Measurements from ENCODE around the gene ITPK1. TPM values are rescaled to one million over a fixed set of nuclear protein-coding genes. Genes with fewer than 3 reads are reported as not detected.

The ITPK1 gene
- total RNA-seq, 1 experiment from 2014 or later: 75.1 TPM

- Histone ChIP-seq H3K27me3 (ENCODE audit: control insufficient read depth, insufficient read depth, low read length) (no peaks in the 10 kb centered on the region), H3K36me3 (replicated peaks; ENCODE audit: control insufficient read depth, insufficient read depth, low read length) (no peaks in the 10 kb centered on the region; the same call in 1 of the 2 replicates), H3K4me3 (ENCODE audit: insufficient read depth, low read depth, low read length) (no peak overlapping the region)
- DNase-seq: no peak
Measured at GRCh38 chr14:92934196-92935085, 181.3 kb downstream of the ITPK1 start.

- DNase-seq: no peak
- no peak overlapping the region for H3K4me3 ChIP-seq (ENCODE audit: insufficient read depth, low read depth, low read length)
- no peaks in the 10 kb centered on the region for H3K27me3 ChIP-seq (ENCODE audit: control insufficient read depth, insufficient read depth, low read length)
- no peaks in the 10 kb centered on the region; the same call in 1 of the 2 replicates for H3K36me3 ChIP-seq (replicated peaks; ENCODE audit: control insufficient read depth, insufficient read depth, low read length)
Measured at GRCh38 chr14:92933481-92933880, 182.2 kb downstream of the ITPK1 start.

- no peak overlapping the region for H3K4me3 ChIP-seq (ENCODE audit: insufficient read depth, low read depth, low read length)
- no peaks in the 10 kb centered on the region for H3K27me3 ChIP-seq (ENCODE audit: control insufficient read depth, insufficient read depth, low read length)
- H3K36me3 ChIP-seq (replicated peaks; ENCODE audit: control insufficient read depth, insufficient read depth, low read length): no peaks in the 10 kb centered on the region
- DNase-seq: no peak
Measured at GRCh38 chr14:92932448-92933395, 183.0 kb downstream of the ITPK1 start.

GRCh38 chr14:92931681-92932447 is 183.9 kb downstream of the ITPK1 start:
- Histone ChIP-seq H3K4me3 (ENCODE audit: insufficient read depth, low read depth, low read length) (no peak overlapping the region), H3K36me3 (replicated peaks; ENCODE audit: control insufficient read depth, insufficient read depth, low read length) (no peaks in the 10 kb centered on the region), H3K27me3 (ENCODE audit: control insufficient read depth, insufficient read depth, low read length) (no peaks in the 10 kb centered on the region)
- no peak for DNase-seq

GRCh38 chr14:92930737-92931602 is 184.8 kb downstream of the ITPK1 start:
- DNase-seq: no peak
- Histone ChIP-seq H3K36me3 (replicated peaks; ENCODE audit: control insufficient read depth, insufficient read depth, low read length) (no peaks in the 10 kb centered on the region), H3K27me3 (ENCODE audit: control insufficient read depth, insufficient read depth, low read length) (no peaks in the 10 kb centered on the region), H3K4me3 (ENCODE audit: insufficient read depth, low read depth, low read length) (no peak overlapping the region)

GRCh38 chr14:92929689-92930608 is 185.8 kb downstream of the ITPK1 start:
- Histone ChIP-seq H3K36me3 (replicated peaks; ENCODE audit: control insufficient read depth, insufficient read depth, low read length) (no peaks in the 10 kb centered on the region), H3K27me3 (ENCODE audit: control insufficient read depth, insufficient read depth, low read length) (no peaks in the 10 kb centered on the region), H3K4me3 (ENCODE audit: insufficient read depth, low read depth, low read length) (no peak overlapping the region)
- no peak for DNase-seq

GRCh38 chr14:92928961-92929688 is 186.6 kb downstream of the ITPK1 start:
- Histone ChIP-seq H3K36me3 (replicated peaks; ENCODE audit: control insufficient read depth, insufficient read depth, low read length) (no peaks in the 10 kb centered on the region), H3K4me3 (ENCODE audit: insufficient read depth, low read depth, low read length) (no peak overlapping the region)

GRCh38 chr14:92928258-92928629 is 187.5 kb downstream of the ITPK1 start:
- Histone ChIP-seq H3K4me3 (ENCODE audit: insufficient read depth, low read depth, low read length) (no peak overlapping the region), H3K36me3 (replicated peaks; ENCODE audit: control insufficient read depth, insufficient read depth, low read length) (no peaks in the 10 kb centered on the region), H3K27me3 (ENCODE audit: control insufficient read depth, insufficient read depth, low read length) (no peaks in the 10 kb centered on the region)
- DNase-seq: no peak

More at GRCh38 chr14:92928961-92929688, 186.6 kb downstream of the ITPK1 start:
- no peak for DNase-seq
- no peaks in the 10 kb centered on the region for H3K27me3 ChIP-seq (ENCODE audit: control insufficient read depth, insufficient read depth, low read length)

- Histone ChIP-seq H3K27me3 (ENCODE audit: control insufficient read depth, insufficient read depth, low read length) (no peaks in the 10 kb centered on the region), H3K36me3 (replicated peaks; ENCODE audit: control insufficient read depth, insufficient read depth, low read length) (no peaks in the 10 kb centered on the region), H3K4me3 (ENCODE audit: insufficient read depth, low read depth, low read length) (no peak overlapping the region)
- no peak for DNase-seq
Measured at GRCh38 chr14:92927349-92928257, 188.1 kb downstream of the ITPK1 start.

GRCh38 chr14:92926931-92927330 is 188.8 kb downstream of the ITPK1 start:
- H3K27me3 ChIP-seq (ENCODE audit: control insufficient read depth, insufficient read depth, low read length): peaks cover 2% of the 10 kb centered on the region
- H3K4me3 ChIP-seq (ENCODE audit: insufficient read depth, low read depth, low read length): no peak overlapping the region
- H3K36me3 ChIP-seq (replicated peaks; ENCODE audit: control insufficient read depth, insufficient read depth, low read length): no peaks in the 10 kb centered on the region
- no peak for DNase-seq

GRCh38 chr14:92926180-92926845 is 189.4 kb downstream of the ITPK1 start:
- H3K4me3 ChIP-seq (ENCODE audit: insufficient read depth, low read depth, low read length): no peak overlapping the region
- H3K36me3 ChIP-seq (replicated peaks; ENCODE audit: control insufficient read depth, insufficient read depth, low read length): no peaks in the 10 kb centered on the region
- DNase-seq: no peak
- H3K27me3 ChIP-seq (ENCODE audit: control insufficient read depth, insufficient read depth, low read length): peaks cover 2% of the 10 kb centered on the region
